ENCODE data around the gene SLC35E2B. TPM values are rescaled to one million over a fixed set of nuclear protein-coding genes. Genes with fewer than 3 reads are reported as not detected.

Gene SLC35E2B
- total RNA-seq, 1 experiment from 2014 or later = 51.3 TPM

Other genes starting within 250 kb of the SLC35E2B start
- gene ATAD3C, start 243.1 kb downstream of the SLC35E2B start, total RNA-seq (2021) = 0.60 to 0.94 TPM (median 0.61 TPM) in 3 replicates
- 47.9 to 63.6 TPM (median 48.5 TPM) in 3 replicates for gene ATAD3B, start 221.0 kb downstream of the SLC35E2B start, total RNA-seq (2021)
- gene ATAD3A, start 180.6 kb downstream of the SLC35E2B start, total RNA-seq (2021) = 56.1 to 71.2 TPM (median 58.7 TPM) in 3 replicates
- 6.6 to 8.8 TPM (median 8.0 TPM) in 3 replicates for gene TMEM240, start 152.2 kb downstream of the SLC35E2B start, total RNA-seq (2021)
- gene SSU72, start 117.9 kb downstream of the SLC35E2B start, total RNA-seq (2021) = 150 to 158 TPM (median 150 TPM) in 3 replicates
- 30.4 to 37.5 TPM (median 34.9 TPM) in 3 replicates for gene FNDC10, start 92.7 kb downstream of the SLC35E2B start, total RNA-seq (2021)
- gene MIB2, start 77.3 kb downstream of the SLC35E2B start, total RNA-seq (2021) = 90.6 to 120 TPM (median 113 TPM) in 3 replicates
- 20.0 to 28.1 TPM (median 27.1 TPM) in 3 replicates for gene MMP23B, start 60.6 kb downstream of the SLC35E2B start, total RNA-seq (2021)
- gene CDK11B, start 33.8 kb downstream of the SLC35E2B start, total RNA-seq (2021) = 39.5 to 41.2 TPM (median 40.7 TPM) in 3 replicates
- gene CDK11A, start 31.6 kb upstream of the SLC35E2B start, total RNA-seq (2021) = 47.8 to 54.7 TPM (median 52.0 TPM) in 3 replicates
- 106 to 124 TPM (median 119 TPM) in 3 replicates for gene NADK, start 85.7 kb upstream of the SLC35E2B start, total RNA-seq (2021)
- 339 to 383 TPM (median 360 TPM) in 3 replicates for gene GNB1, start 198.3 kb upstream of the SLC35E2B start, total RNA-seq (2021)
- gene CALML6, start 222.5 kb upstream of the SLC35E2B start, total RNA-seq (2021) = 0.87 to 2.1 TPM (median 1.9 TPM) in 3 replicates
- gene TMEM52, start 226.5 kb upstream of the SLC35E2B start, total RNA-seq (2021) = 15.0 to 21.9 TPM (median 20.0 TPM) in 3 replicates